Liver (tissue), 9 donors: Measurements from ENCODE around the gene THRB. TPM values are rescaled to one million over a fixed set of nuclear protein-coding genes. Genes with fewer than 3 reads are reported as not detected.

ENCODE experiments used
- DNase-seq: peaks from one replicate; pipeline ENCODE4 v3.0.0-alpha.2; 2017; ENCODE audit warnings: low spot score
- H3K27ac ChIP-seq, 2 donors: one replicate each; pipeline ENCODE4 v1.7.0; 2013; ENCODE audit warnings: inconsistent platforms in 2 of 2, low read length in 2 of 2, control low read depth in 1 of 2, low read depth in 1 of 2, mild to moderate bottlenecking in 1 of 2
- H3K27me3 ChIP-seq, 4 donors: one replicate each; pipeline versions ENCODE4 v1.6.1 to v1.7.0; 2013; ENCODE audit warnings: low read length in 3 of 4, inconsistent platforms in 1 of 4, mild to moderate bottlenecking in 1 of 4, moderate library complexity in 1 of 4; ENCODE audit not compliant: control insufficient read depth in 4 of 4, insufficient read depth in 4 of 4
- H3K36me3 ChIP-seq, 4 donors: one replicate each; pipeline versions ENCODE4 v1.6.1 to v1.7.0; 2013; ENCODE audit warnings: low read length in 3 of 4, mild to moderate bottlenecking in 3 of 4, low read depth in 1 of 4, moderate library complexity in 1 of 4; ENCODE audit not compliant: control insufficient read depth in 4 of 4, insufficient read depth in 3 of 4
- H3K4me1 ChIP-seq, 4 donors: one replicate each; pipeline versions ENCODE4 v1.6.1 to v1.7.0; 2013; ENCODE audit warnings: low read length in 3 of 4, mild to moderate bottlenecking in 3 of 4, moderate library complexity in 1 of 4; ENCODE audit not compliant: control insufficient read depth in 4 of 4, insufficient read depth in 4 of 4
- H3K4me3 ChIP-seq, 3 donors: one replicate each; pipeline versions ENCODE4 v1.6.1 to v1.7.0; 2013; ENCODE audit warnings: low read length in 3 of 3, control low read depth in 1 of 3, low read depth in 1 of 3, mild to moderate bottlenecking in 1 of 3
- H3K9ac ChIP-seq, 2 donors: one replicate each; pipeline ENCODE4 v1.7.0; 2013; ENCODE audit warnings: low read length in 2 of 2, mild to moderate bottlenecking in 2 of 2, moderate library complexity in 2 of 2, control low read depth in 1 of 2, low read depth in 1 of 2
- H3K9me3 ChIP-seq, 4 donors: one replicate each; pipeline versions ENCODE4 v1.6.1 to v1.7.0; 2013; ENCODE audit warnings: low read length in 3 of 4; ENCODE audit not compliant: control insufficient read depth in 4 of 4
- ATF3 ChIP-seq: IDR thresholded peaks from 2 replicates; pipeline ENCODE4 v1.6.1; 2016; ENCODE audit warnings: antibody characterized with exemption
- EGR1 ChIP-seq, 2 donors: IDR thresholded peaks; 2 replicates each; pipeline ENCODE4 v1.6.1; 2016 to 2018; ENCODE audit warnings: antibody characterized with exemption in 2 of 2, low read depth in 2 of 2
- FOXA1 ChIP-seq: IDR thresholded peaks from 2 replicates; pipeline ENCODE4 v1.6.1; 2016; ENCODE audit warnings: antibody characterized with exemption
- FOXA2 ChIP-seq: IDR thresholded peaks from 2 replicates; pipeline ENCODE4 v1.6.1; 2016; ENCODE audit warnings: antibody characterized with exemption
- GABPA ChIP-seq, 2 donors: IDR thresholded peaks in 1 of 2; conservative IDR thresholded peaks in 1 of 2; 2 replicates each; pipeline ENCODE4 v1.6.1; 2016; ENCODE audit warnings: antibody characterized with exemption in 2 of 2, mild to moderate bottlenecking in 1 of 2, moderate library complexity in 1 of 2
- HNF4A ChIP-seq, 2 donors: conservative IDR thresholded peaks; 2 replicates each; pipeline ENCODE4 v1.6.1; 2016; ENCODE audit warnings: antibody characterized with exemption in 2 of 2, mild to moderate bottlenecking in 2 of 2
- HNF4G ChIP-seq: IDR thresholded peaks from 2 replicates; pipeline ENCODE4 v1.6.1; 2016; ENCODE audit warnings: antibody characterized with exemption
- JUND ChIP-seq, 2 donors: IDR thresholded peaks; 2 replicates each; pipeline ENCODE4 v1.6.1; 2016; ENCODE audit warnings: antibody characterized with exemption in 2 of 2
- MAX ChIP-seq: IDR thresholded peaks from 2 replicates; pipeline ENCODE4 v1.6.1; 2016; ENCODE audit warnings: antibody characterized with exemption
- NR2F2 ChIP-seq: IDR thresholded peaks from 2 replicates; pipeline ENCODE4 v1.6.1; 2016; ENCODE audit warnings: antibody characterized with exemption
- RAD21 ChIP-seq, 2 donors: IDR thresholded peaks; 2 replicates each; pipeline ENCODE4 v1.6.1; 2016; ENCODE audit warnings: antibody characterized with exemption in 2 of 2, mild to moderate bottlenecking in 2 of 2
- REST ChIP-seq: IDR thresholded peaks from 2 replicates; pipeline ENCODE4 v1.6.1; 2016; ENCODE audit warnings: antibody characterized with exemption, mild to moderate bottlenecking
- RXRA ChIP-seq, 2 donors: IDR thresholded peaks; 2 replicates each; pipeline ENCODE4 v1.6.1; 2017 to 2018; ENCODE audit warnings: antibody characterized with exemption in 2 of 2, mild to moderate bottlenecking in 1 of 2
- SP1 ChIP-seq: IDR thresholded peaks from 2 replicates; pipeline ENCODE4 v1.6.1; 2018; ENCODE audit warnings: antibody characterized with exemption, mild to moderate bottlenecking
- TAF1 ChIP-seq: conservative IDR thresholded peaks from 2 replicates; pipeline ENCODE4 v1.6.1; 2016; ENCODE audit warnings: antibody characterized with exemption, mild to moderate bottlenecking
- YY1 ChIP-seq: IDR thresholded peaks from 2 replicates; pipeline ENCODE4 v1.6.1; 2016; ENCODE audit warnings: antibody characterized with exemption, mild to moderate bottlenecking
- ZBTB33 ChIP-seq: IDR thresholded peaks from 2 replicates; pipeline ENCODE4 v1.6.1; 2016; ENCODE audit warnings: antibody characterized with exemption
- WGBS: extraction: QIAGEN DNeasy Blood & Tissue Kit; methylation state at CpG from one replicate; pipeline ENCODE4 v1.1.7; 2013; 5-methylcytosine and 5-hydroxymethylcytosine counted together
- polyA plus RNA-seq, 2 donors: library from polyadenylated mRNA; stranded (reverse) in 1 of 2; unstranded in 1 of 2; fragments of 200-250 nt in 1 of 2; fragments of >200 nt in 1 of 2; fragmentation: Nextera tagmentation in 1 of 2; extraction: Ambion mirVana in 1 of 2; gene quantifications; one replicate each; pipeline versions ENCODE4 v1.2.1 to v1.2.3, GENCODE V29; 2013 to 2015
- total RNA-seq, 2 donors: library from RNA; depleted of rRNA; stranded (reverse); fragments of >200 nt; gene quantifications; one replicate each; pipeline ENCODE4 v1.2.3, GENCODE V29; 2014
- TF ChIP-seq, protein P1 (sequence below): fragments of 150-350 bp; IDR thresholded peaks from 2 replicates; pipeline ENCODE4 v1.5.1; 2017; ENCODE audit warnings: improper control_type of control experiment, low read depth, low read length; ENCODE audit not compliant: missing input control
- donor health status: healthy.
- donor health status: healthy.
- donor health status: healthy.
- donor health status: healthy.
- donor health status: healthy.

Gene THRB
- total and polyA plus RNA-seq, 4 donors = 5.9 to 23.9 (median 9.3) TPM

DNA sequence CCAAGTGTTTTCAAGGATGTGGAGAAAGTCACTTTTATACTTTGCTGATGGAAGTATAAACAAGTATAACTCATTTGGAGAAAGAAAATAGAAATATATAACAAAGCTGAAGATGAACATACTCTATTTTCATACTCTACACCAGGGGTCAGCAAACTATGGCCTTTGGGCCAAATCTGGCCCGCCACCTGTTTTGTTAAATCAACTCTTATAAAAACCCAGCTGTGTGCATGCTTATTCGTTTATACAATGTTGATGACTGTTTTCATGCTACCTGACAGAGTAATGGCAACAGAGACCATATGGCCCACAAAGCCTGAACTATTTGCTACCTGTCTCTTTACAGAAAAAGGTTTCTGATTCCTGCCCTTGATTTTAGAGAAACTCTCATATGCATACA, 425.6 kb downstream of the THRB start:
- 61% methylated on average over 2 of the region's 2 CpGs for WGBS
- TF ChIP-seq MAX (no peak), JUND (IDR thresholded peaks at IDR 0.05) (no peak), FOXA2 (no peak), REST (no peak), TAF1 (no peak), ATF3 (no peak), RAD21 (IDR thresholded peaks at IDR 0.05) (peak; percentile 75 to 78), EGR1 (IDR thresholded peaks at IDR 0.05; ENCODE audit: low read depth in 2 of 2) (no peak), HNF4G (no peak), RXRA (IDR thresholded peaks at IDR 0.05) (no peak), NR2F2 (no peak), ZBTB33 (no peak), SP1 (no peak), HNF4A (conservative IDR thresholded peaks at IDR 0.05) (no peak), YY1 (no peak), GABPA (IDR thresholded peaks at IDR 0.05 in 1 of 2, conservative IDR thresholded peaks at IDR 0.05 in 1 of 2) (no peak)
- TF ChIP-seq, protein P1, sequence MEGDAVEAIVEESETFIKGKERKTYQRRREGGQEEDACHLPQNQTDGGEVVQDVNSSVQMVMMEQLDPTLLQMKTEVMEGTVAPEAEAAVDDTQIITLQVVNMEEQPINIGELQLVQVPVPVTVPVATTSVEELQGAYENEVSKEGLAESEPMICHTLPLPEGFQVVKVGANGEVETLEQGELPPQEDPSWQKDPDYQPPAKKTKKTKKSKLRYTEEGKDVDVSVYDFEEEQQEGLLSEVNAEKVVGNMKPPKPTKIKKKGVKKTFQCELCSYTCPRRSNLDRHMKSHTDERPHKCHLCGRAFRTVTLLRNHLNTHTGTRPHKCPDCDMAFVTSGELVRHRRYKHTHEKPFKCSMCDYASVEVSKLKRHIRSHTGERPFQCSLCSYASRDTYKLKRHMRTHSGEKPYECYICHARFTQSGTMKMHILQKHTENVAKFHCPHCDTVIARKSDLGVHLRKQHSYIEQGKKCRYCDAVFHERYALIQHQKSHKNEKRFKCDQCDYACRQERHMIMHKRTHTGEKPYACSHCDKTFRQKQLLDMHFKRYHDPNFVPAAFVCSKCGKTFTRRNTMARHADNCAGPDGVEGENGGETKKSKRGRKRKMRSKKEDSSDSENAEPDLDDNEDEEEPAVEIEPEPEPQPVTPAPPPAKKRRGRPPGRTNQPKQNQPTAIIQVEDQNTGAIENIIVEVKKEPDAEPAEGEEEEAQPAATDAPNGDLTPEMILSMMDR = peak; percentile 30
- DNase-seq = no peak

GRCh38 chr3:24067483-24067882, 427.2 kb downstream of the THRB start:
- Histone ChIP-seq H3K36me3 (no peaks in the 10 kb centered on the region), H3K4me3 (no peak overlapping the region), H3K9ac (no peak overlapping the region), H3K27me3 (no peaks in the 10 kb centered on the region), H3K9me3 (no peaks in the 10 kb centered on the region), H3K27ac (no peak overlapping the region), H3K4me1 (no peaks in the 10 kb centered on the region)
- TF ChIP-seq YY1 (no peak), JUND (IDR thresholded peaks at IDR 0.05) (no peak), EGR1 (IDR thresholded peaks at IDR 0.05; ENCODE audit: low read depth in 2 of 2) (no peak), REST (no peak), ZBTB33 (no peak), NR2F2 (no peak), TAF1 (no peak), RXRA (IDR thresholded peaks at IDR 0.05) (no peak), GABPA (IDR thresholded peaks at IDR 0.05 in 1 of 2, conservative IDR thresholded peaks at IDR 0.05 in 1 of 2) (no peak), FOXA1 (no peak), ATF3 (no peak), SP1 (no peak)
- no peak for DNase-seq
- 87% methylated on average over 3 of the region's 3 CpGs for WGBS

More for the DNA sequence above, 425.6 kb downstream of the THRB start:
- Histone ChIP-seq H3K4me1 (no peaks in the 10 kb centered on the region), H3K27ac (no peak overlapping the region), H3K36me3 (no peaks in the 10 kb centered on the region), H3K9me3 (no peaks in the 10 kb centered on the region), H3K27me3 (no peaks in the 10 kb centered on the region), H3K9ac (no peak overlapping the region), H3K4me3 (no peak overlapping the region)
